CD4-positive, alpha-beta T cell treated with Interleukin-4 for 4 hours (primary cell): ENCODE data around the gene SOX4.

ENCODE experiments used
- DNase-seq: peaks from one replicate; pipeline ENCODE4 v3.0.0-alpha.2; 2020

The SOX4 gene

DNA sequence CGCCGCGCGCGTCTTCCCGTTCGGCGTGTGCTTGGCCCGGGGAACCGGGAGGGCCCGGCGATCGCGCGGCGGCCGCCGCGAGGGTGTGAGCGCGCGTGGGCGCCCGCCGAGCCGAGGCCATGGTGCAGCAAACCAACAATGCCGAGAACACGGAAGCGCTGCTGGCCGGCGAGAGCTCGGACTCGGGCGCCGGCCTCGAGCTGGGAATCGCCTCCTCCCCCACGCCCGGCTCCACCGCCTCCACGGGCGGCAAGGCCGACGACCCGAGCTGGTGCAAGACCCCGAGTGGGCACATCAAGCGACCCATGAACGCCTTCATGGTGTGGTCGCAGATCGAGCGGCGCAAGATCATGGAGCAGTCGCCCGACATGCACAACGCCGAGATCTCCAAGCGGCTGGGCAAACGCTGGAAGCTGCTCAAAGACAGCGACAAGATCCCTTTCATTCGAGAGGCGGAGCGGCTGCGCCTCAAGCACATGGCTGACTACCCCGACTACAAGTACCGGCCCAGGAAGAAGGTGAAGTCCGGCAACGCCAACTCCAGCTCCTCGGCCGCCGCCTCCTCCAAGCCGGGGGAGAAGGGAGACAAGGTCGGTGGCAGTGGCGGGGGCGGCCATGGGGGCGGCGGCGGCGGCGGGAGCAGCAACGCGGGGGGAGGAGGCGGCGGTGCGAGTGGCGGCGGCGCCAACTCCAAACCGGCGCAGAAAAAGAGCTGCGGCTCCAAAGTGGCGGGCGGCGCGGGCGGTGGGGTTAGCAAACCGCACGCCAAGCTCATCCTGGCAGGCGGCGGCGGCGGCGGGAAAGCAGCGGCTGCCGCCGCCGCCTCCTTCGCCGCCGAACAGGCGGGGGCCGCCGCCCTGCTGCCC lies 1.1 kb downstream of the SOX4 start:
- DNase-seq = no peak

DNA sequence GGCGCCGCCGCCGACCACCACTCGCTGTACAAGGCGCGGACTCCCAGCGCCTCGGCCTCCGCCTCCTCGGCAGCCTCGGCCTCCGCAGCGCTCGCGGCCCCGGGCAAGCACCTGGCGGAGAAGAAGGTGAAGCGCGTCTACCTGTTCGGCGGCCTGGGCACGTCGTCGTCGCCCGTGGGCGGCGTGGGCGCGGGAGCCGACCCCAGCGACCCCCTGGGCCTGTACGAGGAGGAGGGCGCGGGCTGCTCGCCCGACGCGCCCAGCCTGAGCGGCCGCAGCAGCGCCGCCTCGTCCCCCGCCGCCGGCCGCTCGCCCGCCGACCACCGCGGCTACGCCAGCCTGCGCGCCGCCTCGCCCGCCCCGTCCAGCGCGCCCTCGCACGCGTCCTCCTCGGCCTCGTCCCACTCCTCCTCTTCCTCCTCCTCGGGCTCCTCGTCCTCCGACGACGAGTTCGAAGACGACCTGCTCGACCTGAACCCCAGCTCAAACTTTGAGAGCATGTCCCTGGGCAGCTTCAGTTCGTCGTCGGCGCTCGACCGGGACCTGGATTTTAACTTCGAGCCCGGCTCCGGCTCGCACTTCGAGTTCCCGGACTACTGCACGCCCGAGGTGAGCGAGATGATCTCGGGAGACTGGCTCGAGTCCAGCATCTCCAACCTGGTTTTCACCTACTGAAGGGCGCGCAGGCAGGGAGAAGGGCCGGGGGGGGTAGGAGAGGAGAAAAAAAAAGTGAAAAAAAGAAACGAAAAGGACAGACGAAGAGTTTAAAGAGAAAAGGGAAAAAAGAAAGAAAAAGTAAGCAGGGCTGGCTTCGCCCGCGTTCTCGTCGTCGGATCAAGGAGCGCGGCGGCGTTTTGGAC lies 2.0 kb downstream of the SOX4 start:
- no peak for DNase-seq

DNA sequence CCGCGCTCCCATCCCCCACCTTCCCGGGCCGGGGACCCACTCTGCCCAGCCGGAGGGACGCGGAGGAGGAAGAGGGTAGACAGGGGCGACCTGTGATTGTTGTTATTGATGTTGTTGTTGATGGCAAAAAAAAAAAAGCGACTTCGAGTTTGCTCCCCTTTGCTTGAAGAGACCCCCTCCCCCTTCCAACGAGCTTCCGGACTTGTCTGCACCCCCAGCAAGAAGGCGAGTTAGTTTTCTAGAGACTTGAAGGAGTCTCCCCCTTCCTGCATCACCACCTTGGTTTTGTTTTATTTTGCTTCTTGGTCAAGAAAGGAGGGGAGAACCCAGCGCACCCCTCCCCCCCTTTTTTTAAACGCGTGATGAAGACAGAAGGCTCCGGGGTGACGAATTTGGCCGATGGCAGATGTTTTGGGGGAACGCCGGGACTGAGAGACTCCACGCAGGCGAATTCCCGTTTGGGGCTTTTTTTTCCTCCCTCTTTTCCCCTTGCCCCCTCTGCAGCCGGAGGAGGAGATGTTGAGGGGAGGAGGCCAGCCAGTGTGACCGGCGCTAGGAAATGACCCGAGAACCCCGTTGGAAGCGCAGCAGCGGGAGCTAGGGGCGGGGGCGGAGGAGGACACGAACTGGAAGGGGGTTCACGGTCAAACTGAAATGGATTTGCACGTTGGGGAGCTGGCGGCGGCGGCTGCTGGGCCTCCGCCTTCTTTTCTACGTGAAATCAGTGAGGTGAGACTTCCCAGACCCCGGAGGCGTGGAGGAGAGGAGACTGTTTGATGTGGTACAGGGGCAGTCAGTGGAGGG lies 2.8 kb downstream of the SOX4 start:
- no peak for DNase-seq

DNA sequence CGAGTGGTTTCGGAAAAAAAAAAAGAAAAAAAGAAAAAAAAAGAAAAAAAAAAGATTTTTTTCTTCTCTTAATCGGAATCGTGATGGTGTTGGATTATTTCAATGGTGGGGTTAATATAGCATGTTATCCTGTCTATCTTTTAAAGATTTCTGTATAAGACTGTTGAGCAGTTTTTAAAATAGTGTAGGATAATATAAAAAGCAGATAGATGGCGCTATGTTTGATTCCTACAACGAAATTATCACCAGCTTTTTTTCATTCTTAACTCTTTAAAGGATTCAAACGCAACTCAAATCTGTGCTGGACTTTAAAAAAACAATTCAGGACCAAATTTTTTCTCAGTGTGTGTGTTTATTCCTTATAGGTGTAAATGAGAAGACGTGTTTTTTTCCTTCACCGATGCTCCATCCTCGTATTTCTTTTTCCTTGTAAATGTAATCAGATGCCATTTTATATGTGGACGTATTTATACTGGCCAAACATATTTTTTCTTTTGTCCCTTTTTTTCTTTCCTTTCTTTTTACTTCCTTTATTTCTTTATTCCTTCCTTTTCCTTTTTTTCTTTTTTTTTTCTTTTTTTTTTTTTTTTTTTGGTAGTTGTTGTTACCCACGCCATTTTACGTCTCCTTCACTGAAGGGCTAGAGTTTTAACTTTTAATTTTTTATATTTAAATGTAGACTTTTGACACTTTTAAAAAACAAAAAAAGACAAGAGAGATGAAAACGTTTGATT lies 3.6 kb downstream of the SOX4 start:
- DNase-seq = no peak

DNA sequence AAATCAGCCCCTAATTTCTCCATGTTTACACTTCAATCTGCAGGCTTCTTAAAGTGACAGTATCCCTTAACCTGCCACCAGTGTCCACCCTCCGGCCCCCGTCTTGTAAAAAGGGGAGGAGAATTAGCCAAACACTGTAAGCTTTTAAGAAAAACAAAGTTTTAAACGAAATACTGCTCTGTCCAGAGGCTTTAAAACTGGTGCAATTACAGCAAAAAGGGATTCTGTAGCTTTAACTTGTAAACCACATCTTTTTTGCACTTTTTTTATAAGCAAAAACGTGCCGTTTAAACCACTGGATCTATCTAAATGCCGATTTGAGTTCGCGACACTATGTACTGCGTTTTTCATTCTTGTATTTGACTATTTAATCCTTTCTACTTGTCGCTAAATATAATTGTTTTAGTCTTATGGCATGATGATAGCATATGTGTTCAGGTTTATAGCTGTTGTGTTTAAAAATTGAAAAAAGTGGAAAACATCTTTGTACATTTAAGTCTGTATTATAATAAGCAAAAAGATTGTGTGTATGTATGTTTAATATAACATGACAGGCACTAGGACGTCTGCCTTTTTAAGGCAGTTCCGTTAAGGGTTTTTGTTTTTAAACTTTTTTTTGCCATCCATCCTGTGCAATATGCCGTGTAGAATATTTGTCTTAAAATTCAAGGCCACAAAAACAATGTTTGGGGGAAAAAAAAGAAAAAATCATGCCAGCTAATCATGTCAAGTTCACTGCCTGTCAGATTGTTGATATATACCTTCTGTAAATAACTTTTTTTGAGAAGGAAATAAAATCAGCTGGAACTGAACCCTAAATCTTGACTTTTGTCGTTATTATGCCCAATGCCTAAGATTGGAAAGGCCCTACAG lies 4.5 kb downstream of the SOX4 start:
- DNase-seq = no peak

DNA sequence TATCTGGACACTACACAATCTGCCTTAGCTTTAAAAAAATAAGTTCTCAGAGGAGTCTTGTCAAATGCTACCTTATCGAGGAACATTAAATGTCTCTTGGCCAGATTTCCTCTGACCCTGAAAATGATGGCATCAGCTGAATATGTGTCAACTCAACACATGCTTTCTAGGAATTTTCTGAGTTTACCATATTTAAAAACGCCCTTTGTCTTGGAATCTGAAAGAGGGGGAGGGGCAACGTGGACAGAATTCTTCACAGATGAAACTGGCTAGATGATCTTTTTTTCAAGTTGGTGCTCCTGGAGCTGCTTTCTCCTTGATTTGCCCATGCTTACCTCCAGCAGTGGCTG lies 5.1 kb downstream of the SOX4 start:
- DNase-seq = no peak

DNA sequence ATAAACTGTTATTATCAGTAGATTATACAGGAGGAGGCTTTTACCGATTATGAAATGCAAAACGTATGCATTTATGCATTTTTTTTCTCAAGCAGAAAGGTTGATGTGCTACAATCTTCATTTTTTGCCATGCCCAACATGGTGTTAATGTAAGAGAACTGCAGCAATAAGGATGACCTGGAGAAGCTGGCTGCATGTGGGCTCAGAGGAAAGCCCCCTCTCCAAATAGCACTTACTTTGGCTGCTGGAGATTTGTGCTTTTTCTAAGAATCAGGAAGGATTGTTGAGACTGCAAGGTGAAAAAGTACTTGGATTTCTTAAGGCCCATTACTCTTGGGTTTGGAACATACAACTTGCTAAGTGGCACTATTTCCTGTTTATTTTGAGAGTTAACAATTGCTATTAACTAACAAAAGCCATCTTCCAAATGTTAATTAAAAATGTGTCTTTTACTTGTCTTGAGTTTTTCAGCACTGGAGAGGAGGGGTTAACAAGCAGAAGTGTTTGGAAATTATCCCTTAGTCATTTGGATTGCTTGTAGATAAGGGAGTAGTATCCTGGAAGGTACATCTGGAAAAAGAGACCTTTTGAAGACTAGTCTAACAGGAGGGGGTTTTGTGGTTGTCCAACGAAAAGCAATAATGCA lies 5.6 kb downstream of the SOX4 start:
- no peak for DNase-seq

DNA sequence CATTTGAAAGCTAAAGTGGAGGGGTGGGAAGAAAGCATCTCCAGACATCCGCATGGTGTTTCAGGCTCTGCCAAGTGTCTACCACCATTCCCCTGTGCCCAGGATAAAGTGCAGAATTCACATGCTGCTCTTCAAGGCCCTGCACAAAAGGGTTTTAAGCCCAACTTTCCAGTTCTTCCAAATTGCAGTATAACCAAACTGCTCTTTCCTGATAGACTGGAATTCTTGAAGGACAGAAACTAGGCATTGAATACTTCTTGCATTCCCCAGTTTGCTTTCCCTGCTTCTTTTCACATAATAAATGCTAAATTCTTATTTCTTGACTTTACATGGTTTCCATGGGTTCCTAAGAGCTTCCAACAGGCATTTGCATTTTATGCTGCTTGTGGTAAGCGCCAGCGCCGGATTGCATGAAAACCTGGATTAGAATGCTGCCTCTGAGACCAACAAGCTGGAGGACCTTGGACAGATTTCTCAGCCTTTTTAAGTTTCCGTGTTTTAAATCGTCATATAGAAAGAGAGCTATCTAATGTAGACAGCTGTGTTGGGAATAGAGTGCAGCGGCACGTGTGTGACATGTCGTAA lies 7.9 kb downstream of the SOX4 start:
- DNase-seq = no peak

DNA sequence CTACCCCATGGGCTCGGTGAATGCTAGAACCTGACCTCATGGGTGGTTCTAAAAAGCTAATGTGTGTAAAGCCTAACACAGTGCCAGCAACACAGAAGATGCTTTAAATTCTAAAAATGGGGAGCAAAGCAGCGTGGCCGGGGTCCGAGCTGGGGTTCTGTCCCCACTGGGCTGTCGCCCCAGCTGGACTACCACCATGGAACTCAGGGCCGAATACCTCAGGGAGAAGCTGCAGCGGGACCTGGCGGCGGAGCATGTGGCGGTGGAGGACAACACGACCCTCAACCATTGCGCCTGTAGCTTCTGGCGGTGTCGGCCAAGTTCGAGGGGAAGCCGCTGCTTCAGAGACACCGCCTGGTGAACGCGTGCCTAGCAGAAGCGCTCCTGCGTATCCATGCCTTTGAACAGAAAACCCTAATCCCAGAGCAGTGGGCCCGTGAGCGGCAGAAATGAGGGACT lies 8.4 kb downstream of the SOX4 start:
- no peak for DNase-seq

DNA sequence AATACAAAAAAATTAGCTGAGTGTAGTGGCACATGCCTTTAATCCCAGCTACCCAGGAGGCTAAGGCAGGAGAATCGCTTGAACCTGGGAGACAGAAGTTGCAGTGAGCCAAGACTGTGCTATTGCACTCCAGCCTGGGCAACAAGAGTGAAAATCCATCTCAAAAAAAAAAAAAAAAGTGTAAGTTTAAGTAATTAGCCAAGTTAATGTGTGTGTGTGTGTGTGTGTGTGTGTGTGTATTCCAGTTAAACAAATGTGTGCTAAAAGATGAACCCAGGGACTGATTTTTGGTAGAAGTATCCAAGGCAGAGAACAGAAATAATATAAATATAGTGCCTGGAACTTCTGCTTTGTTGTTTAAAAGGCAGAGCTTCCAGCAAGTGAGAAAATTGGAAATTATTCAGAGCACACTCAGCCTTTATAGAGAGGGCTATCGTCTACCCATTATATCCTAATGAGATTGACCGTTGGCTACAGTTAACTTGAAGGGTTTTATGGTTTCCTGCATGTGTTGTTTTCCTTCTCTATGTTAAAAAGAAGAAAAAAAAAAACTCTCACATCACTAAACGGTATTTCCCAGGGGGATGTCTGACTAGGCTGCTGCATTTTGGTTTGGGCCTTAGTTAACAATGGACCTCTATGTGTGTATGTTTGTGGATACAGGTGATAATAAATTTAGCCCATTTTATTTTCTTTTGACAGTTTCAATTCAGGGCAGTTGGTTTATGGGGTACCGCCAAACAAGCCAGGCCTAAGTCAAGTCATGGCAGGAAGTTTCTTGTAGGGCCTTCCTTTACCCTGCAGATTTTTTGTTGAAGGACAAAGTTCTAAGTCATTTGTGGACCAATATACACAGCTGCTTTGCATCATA lies 9.8 kb downstream of the SOX4 start:
- no peak for DNase-seq

DNA sequence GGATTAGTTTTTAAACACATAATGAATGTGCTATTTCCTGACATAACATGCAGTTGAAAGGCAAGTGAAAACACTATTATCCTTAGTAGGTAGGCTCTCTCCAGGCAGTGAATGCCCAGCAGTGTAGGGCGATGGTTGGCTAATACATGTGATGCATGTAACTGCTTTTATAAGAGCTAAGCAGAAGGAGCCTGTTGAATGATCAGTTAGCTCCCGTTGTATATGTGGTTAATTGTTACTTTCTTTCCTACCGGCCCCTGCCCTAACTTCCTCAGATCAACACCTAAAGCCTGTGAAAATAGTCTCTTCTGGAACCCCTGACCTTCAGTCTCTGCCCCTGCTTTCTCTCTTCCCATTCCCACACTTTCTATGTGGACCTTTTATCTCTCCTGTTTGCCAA lies 10.5 kb downstream of the SOX4 start:
- no peak for DNase-seq

DNA sequence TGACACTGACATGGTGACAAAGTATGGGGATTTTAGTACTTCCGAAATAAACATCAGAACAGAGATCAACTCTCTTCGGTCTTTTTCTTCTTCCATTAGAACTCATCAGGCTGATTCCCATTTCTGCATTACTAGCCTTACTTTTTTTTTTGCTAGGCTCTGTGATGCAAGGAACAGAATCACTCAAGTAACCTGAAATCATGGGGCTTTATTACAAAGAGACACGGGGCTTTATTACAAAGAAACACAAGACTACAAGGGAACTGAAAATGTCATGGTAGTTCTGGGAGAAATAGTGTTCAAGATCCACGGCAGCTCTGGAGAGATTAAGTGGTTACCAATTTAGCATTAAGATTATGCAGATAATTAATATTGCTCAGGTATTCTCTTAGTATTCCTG lies 11.6 kb downstream of the SOX4 start:
- no peak for DNase-seq

DNA sequence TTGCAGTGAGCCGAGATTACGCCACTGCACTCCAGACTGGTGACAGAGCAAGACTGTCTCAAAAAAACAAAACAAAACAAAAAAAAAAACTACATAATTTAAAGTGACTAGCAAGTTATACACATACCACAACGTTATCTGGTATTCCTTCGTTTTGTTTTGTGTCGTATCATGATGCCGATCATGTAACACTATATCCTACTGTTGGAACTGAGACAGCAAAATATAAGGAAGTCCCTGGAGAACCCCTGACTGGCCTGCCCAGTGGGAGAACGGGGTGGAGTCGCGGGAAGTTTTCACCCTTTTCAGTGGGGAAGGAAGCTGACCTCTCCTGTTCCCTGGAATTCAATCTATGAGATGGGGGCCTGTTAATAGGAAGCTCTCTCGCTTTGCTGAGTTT lies 15.1 kb downstream of the SOX4 start:
- no peak for DNase-seq

DNA sequence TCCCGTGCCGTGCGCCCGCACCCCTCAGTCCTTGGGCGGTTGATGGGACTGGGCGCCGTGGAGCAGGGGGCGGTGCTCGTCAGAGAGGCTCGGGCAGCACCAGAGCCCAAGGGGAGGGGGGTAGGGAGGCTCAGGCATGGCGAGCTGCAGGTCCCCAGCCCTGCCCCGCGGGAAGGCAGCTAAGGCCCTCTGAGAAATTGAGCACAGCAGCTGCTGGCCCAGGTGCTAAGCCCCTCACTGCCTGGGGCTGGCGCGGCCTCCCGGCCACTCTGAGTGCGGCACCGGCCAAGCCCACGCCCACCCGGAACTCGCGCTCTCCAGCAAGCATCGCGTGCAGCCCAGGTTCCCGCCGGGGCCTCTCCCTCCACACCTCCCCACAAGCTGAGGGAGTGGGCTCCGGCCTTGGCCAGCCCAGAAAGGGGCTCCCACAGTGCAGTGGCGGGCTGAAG lies 16.4 kb downstream of the SOX4 start:
- no peak for DNase-seq

DNA sequence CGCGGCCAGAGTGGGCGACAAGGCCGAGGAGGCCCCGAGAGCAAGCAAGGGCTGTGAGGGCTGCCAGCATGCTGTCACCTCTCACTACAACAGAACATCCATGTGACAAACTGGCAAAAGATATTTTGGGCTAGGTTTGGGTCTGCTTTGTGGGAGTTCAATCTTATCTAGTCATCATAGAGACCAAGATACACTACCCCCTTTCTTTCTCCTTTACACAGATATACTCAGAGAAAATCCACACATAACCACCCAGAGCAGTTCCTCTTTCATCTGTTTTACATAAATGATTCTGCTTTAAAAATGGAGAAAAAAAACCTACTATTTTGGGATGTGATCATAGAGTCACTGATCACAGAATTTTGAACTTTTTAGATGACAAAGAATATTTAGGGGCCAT lies 16.8 kb downstream of the SOX4 start:
- DNase-seq = no peak

DNA sequence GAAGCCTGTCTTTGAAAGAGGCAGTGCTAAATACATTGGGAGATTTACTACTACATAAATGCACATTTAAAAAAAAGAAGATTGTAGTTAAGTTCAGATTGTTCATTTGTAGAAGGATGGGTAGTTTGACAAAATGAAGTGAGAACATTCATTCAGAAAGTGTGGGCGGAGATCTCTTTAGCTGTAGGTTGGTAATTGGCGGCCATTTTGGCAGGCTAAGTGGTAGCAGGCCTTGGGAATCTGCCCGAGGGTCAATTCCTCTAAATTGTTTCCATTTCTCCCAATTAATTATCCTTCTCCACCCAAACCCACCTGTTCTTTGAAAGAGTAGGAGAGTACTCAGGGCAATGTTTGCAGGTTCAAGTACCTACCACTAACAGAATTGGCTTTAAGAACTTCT lies 17.9 kb downstream of the SOX4 start:
- DNase-seq = no peak

DNA sequence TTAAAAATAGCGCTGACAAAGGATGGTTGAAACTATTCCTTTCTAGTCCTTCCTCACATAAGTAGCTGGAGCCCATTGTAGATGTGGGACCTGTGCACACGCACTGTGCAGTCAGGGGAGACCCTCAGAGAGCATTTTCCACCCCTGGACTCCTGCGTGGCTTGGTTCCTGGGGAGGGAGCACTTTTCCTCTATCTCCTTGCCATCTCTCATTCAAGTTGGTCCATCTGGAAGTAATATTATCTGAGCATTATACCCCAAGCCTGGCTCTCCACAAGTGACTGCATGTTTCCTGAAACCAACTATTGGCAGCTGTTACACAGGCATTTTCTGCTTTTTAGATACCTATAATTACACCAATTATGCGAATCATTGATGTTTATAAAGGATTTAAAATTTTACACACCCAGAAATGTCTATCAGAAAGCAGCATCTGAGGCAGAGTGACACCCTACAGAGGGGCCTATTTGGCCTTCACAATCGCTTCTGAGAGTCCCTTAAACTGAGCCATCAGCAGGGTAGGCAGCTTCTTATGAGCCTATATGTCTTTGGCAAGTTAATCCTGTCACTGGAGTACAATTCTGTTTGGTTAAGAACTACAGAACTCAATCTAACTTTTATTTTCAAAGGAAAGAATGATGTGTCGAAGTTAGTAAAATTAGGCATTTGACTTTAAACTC lies 18.7 kb downstream of the SOX4 start:
- DNase-seq = no peak

DNA sequence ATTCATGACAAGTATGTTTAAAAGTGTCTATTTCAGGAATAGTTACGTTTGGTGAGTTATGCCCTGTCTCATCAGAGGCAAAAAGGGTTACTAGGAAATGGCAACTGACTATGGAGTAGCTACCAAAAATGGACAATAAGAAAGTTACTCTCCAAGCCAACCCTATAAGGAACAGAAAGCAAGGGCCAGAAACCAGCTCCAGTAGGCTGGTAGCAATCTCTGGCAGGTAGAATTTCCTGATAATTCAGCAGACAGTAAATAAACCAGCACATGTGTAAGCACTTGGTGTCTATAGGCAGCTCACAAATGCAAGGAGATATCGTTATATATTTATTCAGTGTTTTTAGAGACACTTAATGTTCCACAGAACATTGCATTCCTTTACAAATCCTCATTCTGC lies 20.3 kb downstream of the SOX4 start:
- no peak for DNase-seq

DNA sequence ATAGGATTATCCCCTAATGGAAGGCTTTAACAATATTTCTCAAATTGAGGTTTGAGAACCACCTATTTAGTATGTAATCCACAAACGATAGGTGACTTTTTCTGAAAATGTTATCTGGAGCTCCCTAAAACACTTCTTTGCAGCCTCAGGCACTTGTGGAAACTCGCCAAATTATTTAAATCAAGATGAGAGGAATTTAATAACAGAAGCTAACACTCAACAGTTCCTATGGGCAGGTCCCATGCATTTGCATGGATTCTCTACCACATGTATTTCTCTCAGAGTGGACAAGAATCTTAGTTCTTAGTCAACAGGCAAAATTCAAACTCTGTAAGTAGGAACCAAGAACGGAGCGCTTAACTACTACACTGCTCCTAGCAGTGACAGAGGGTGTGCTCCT lies 20.7 kb downstream of the SOX4 start:
- no peak for DNase-seq
